ENCODE results near the gene CORT. TPM values are rescaled to one million over a fixed set of nuclear protein-coding genes. Genes with fewer than 3 reads are reported as not detected.
"Not testable (repeated sequence)": the region's sequence is repeated elsewhere in the genome, so short reads cannot be mapped to it uniquely, and the experiment has no call there.

The CORT gene
- 0.12 TPM in 1 of 2 replicates, not detected in the other for total RNA-seq (2014; rRNA removed; shearing (Covaris generic))
- polyA plus RNA-seq (2014; cell fraction: nucleus; rRNA removed): 0.26 TPM in 1 of 2 replicates, not detected in the other

DNA sequence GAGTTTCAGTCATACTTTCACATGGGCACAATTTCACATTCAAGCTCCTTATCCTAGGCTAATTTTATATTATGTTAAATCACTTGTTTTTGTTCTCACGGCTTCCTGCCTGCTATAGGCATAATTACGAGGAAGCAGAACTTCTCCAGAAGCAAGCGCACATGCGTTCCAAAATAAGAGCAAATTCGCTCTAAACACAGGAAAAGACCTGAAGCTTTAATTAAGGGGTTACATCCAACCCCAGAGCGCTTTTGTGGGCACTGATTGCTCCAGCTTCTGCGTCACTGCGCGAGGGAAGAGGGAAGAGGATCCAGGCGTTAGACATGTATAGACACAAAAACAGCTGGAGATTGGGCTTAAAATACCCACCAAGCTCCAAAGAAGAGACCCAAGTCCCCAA lies at the start of gene CORT:
Gene CORT, plus strand, starts transcription at position 281 of the 400 bp plus-strand sequence. CDS start 193 bp downstream, outside the sequence.
- DNase-seq (ENCODE audit: extremely low read depth, low read depth): no peak

GRCh38 chr1:10401281-10401680 lies 48.5 kb upstream of the CORT start:
- DNase-seq (ENCODE audit: extremely low read depth, low read depth): no peak

- no peak for DNase-seq (ENCODE audit: extremely low read depth, low read depth)
Measured at GRCh38 chr1:10402729-10403274, 47.0 kb upstream of the CORT start.

- no peak for DNase-seq (ENCODE audit: extremely low read depth, low read depth)
Measured at GRCh38 chr1:10407201-10407600, 42.6 kb upstream of the CORT start.

DNA sequence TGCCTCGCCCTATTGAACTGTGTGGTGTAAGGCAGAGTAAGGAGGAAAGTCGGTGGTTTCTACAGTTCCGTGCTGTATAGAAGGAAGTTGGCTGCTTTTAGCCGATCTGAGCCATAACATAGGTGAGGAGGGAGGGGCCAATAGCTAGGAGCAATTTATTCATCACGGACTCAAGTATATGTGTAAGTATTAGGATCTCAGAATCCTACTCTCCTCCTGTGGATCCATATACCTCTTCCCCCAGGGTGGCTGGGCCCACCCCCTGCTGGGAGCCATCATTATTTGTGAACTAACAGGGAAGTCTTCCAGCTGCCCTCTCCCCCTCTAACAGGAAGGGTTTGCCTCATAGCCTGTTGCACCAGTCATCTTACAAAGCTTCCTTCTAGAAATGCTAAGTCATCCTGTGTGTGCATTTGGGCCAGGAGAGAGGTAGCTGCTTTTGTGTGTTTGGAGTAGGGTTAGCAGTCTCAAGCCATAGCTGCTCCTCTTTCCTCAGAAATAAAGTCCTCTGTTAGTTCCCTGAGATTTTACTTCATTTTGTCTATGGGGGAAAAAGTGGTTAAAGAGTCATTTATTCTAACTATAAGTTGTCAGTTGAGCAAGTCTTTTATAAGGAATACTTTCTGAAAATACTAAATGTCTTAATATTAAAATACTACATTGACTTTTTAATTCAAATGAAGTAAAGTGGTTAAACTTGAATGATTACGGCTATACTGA lies 34.5 kb upstream of the CORT start:
- DNase-seq (ENCODE audit: extremely low read depth, low read depth): peak; percentile 96

- DNase-seq (ENCODE audit: extremely low read depth, low read depth): not testable (repeated sequence)
Measured at GRCh38 chr1:10415967-10416366, 33.9 kb upstream of the CORT start.

DNA sequence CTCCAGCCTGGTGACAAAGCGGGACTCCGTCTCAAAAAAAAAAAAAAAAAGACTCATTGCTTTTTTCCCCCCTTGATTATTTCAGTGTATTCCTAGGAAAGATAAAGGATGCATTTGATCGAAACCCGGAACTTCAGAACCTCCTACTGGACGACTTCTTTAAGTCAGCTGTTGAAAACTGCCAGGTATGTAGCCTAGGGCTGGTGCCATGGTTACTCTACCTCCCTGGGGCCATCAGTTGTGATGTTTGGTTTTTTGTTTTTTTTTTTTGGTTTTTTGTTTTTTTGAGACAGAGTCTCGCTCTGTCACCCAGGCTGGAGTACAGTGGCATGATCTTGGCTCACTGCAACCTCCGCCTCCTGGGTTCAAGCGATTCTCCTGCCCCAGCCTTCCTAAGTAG lies 31.1 kb upstream of the CORT start:
- DNase-seq (ENCODE audit: extremely low read depth, low read depth): not testable (repeated sequence)

GRCh38 chr1:10419351-10419750 lies 30.5 kb upstream of the CORT start:
- no peak for DNase-seq (ENCODE audit: extremely low read depth, low read depth)

DNA sequence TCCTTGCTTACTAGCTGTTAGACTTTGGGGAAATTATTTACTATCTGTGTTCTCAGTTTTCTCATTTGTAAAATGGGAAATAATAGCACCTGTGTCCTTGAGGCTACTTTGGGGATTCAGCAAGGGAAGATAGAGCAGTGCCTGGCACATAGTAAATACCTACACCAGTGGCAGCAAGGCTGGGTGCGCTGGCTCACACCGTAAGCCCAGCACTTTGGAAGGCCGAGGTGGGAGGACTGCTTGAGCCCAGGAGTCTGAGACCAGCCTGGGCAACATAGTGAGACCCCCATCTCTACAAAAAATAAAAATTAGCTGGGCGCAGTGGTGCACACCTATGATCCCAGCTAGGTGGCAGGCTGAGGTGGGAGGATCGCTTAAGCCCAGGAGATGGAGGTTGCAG lies 28.2 kb upstream of the CORT start:
- no peak for DNase-seq (ENCODE audit: extremely low read depth, low read depth)

- no peak for DNase-seq (ENCODE audit: extremely low read depth, low read depth)
Measured at GRCh38 chr1:10424034-10424433, 25.8 kb upstream of the CORT start.

GRCh38 chr1:10424651-10425050 lies 25.2 kb upstream of the CORT start:
- no peak for DNase-seq (ENCODE audit: extremely low read depth, low read depth)

GRCh38 chr1:10425826-10426534 lies 23.9 kb upstream of the CORT start:
- DNase-seq (ENCODE audit: extremely low read depth, low read depth): not testable (repeated sequence)

- not testable (repeated sequence) for DNase-seq (ENCODE audit: extremely low read depth, low read depth)
Measured at GRCh38 chr1:10426535-10426848, 23.3 kb upstream of the CORT start.

GRCh38 chr1:10428984-10429383 lies 20.8 kb upstream of the CORT start:
- DNase-seq (ENCODE audit: extremely low read depth, low read depth): no peak

DNA sequence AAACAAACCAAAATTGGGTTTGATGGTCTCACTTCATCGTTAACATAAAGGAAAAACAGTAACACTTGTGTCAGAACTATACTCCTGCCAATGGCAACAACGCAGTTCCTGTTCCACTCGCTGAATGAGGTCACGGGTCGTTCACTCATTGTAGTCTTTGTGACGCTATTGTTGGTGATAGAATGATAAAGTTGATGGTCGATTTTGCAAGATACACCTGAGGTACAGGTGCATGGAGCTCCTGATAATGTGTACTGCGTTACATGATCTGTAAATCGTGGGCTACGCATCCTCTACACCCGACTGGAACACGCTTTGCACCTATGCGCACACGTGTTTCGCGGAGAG lies 20.0 kb upstream of the CORT start:
- DNase-seq (ENCODE audit: extremely low read depth, low read depth): no peak

GRCh38 chr1:10430216-10431069 lies 19.4 kb upstream of the CORT start, which contains the start of gene CENPS:
CENPS (plus strand) TSS chr1:10430433; CDS start chr1:10430518, 85 bp downstream.
- DNase-seq (ENCODE audit: extremely low read depth, low read depth): peak; percentile 75

- no peak for DNase-seq (ENCODE audit: extremely low read depth, low read depth)
Measured at GRCh38 chr1:10431070-10431730, 18.6 kb upstream of the CORT start.

DNA sequence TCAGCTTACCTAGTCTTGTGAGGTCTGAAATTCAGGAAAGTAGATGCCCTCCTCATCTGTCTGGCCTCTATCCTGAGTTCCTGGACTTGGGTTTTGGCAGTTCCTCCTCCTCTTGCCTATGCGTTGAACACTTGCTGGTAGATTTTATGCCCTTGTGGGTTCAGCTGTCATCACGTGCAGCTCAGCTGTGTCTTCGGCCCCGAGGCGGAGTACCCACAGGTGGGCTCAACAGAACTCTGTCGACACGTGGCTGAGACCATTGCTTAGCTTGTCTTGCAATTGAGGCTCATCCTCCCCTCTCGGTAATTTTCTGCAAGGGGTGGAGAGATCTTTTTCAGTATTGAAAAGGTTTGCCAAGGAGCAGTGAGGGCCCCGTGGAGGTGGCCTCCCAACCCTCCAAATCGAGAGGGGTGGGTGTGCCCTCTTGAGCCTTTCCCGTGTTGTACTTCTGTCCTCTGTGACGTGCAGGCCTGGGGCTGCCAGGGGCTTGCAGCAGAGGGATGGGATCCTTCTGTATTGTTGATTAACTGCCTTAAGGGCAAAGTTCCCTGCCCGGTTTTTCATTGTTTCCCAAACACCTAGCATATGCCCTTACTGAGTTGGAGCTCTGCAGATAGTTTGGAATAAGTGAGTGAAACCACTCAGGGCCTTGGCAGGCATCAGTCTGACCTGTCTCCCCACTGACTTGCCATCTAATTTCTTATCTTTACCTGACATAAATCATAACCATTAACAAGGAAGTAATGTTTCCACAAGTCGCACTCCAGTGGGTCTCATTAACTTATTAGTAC lies 16.7 kb upstream of the CORT start:
- DNase-seq (ENCODE audit: extremely low read depth, low read depth): no peak

- no peak for DNase-seq (ENCODE audit: extremely low read depth, low read depth)
Measured at GRCh38 chr1:10433790-10434189, 16.0 kb upstream of the CORT start.

- DNase-seq (ENCODE audit: extremely low read depth, low read depth): no peak
Measured at GRCh38 chr1:10434590-10434989, 15.2 kb upstream of the CORT start.
